Measurements from ENCODE around the gene KAT8. TPM values are rescaled to one million over a fixed set of nuclear protein-coding genes. Genes with fewer than 3 reads are reported as not detected.
A peak's percentile ranks its signal among the peaks of the same experiment; 100 is the strongest.

The KAT8 gene
- total RNA-seq, 2 experiments from 2014 or later = 54.8 to 56.1 TPM

GRCh38 chr16:31106509-31107464, 10.7 kb upstream of the KAT8 start:
- peaks cover 10% of the 10 kb centered on the region for H3K36me3 Mint-ChIP-seq
- CTCF ChIA-PET = interaction anchor here (0.7 to 2.0 kb wide), 2 partner anchors 11 to 36 kb away, joined by 3 to 11 read pairs; no protein-coding TSS in a partner anchor

GRCh38 chr16:31107465-31107867, 10.0 kb upstream of the KAT8 start:
- CTCF ChIA-PET = interaction anchor here (1.1 to 2.0 kb wide), 3 partner anchors 9 to 35 kb away, joined by 3 to 11 read pairs (median 4); partner anchors contain the start of gene KAT8
- Mint-ChIP-seq H3K27ac (peak overlapping the region; percentile 86), H3K4me3 (peak overlapping the region; percentile 80), H3K36me3 (peaks cover 15% of the 10 kb centered on the region), H3K27me3 (no peaks in the 10 kb centered on the region), H3K4me1 (peaks cover 22% of the 10 kb centered on the region), H3K9me3 (ENCODE audit: low read depth) (no peaks in the 10 kb centered on the region)
- peak; percentile 51 for DNase-seq
- peak; percentile 22 for ATAC-seq

More at GRCh38 chr16:31106509-31107464, 10.7 kb upstream of the KAT8 start:
- Mint-ChIP-seq H3K27ac (peak overlapping the region; percentile 86), H3K27me3 (no peaks in the 10 kb centered on the region), H3K4me1 (peaks cover 22% of the 10 kb centered on the region), H3K4me3 (peak overlapping the region; percentile 80), H3K9me3 (ENCODE audit: low read depth) (no peaks in the 10 kb centered on the region)
- ATAC-seq (no peak), DNase-seq (no peak)

- H3K4me3 Mint-ChIP-seq = peak within 1 kb of the TSS; percentile 80
- no peaks in the 10 kb centered on the region for H3K9me3 Mint-ChIP-seq (ENCODE audit: low read depth)
- DNase-seq (peak; percentile 87), ATAC-seq (peak; percentile 94)
- H3K27me3 Mint-ChIP-seq = no peaks in the 10 kb centered on the region
- H3K36me3 Mint-ChIP-seq = peaks cover 17% of the 10 kb centered on the region
- H3K27ac Mint-ChIP-seq = peak within 1 kb of the TSS; percentile 86
- peaks cover 22% of the 10 kb centered on the region for H3K4me1 Mint-ChIP-seq
- CTCF ChIA-PET = interaction anchor here (1.0 to 2.0 kb wide), 4 partner anchors 9 to 154 kb away, joined by 3 to 11 read pairs (median 4); partner anchors contain the start of gene KAT8
These were observed 9.2 kb upstream of the KAT8 start, which contains the start of gene BCKDK for GRCh38 chr16:31108035-31108793. Gene BCKDK (plus strand): TSS chr16:31108386. CDS start chr16:31109224, 838 bp downstream.

GRCh38 chr16:31108794-31109558, 8.5 kb upstream of the KAT8 start:
- CTCF ChIA-PET = interaction anchor here (1.0 kb wide), 1 partner anchor 155 kb away, joined by 3 read pairs; no protein-coding TSS in a partner anchor
- H3K4me1 Mint-ChIP-seq = peaks cover 26% of the 10 kb centered on the region
- peaks cover 17% of the 10 kb centered on the region for H3K36me3 Mint-ChIP-seq
- no peaks in the 10 kb centered on the region for H3K27me3 Mint-ChIP-seq
- ATAC-seq = no peak
- H3K9me3 Mint-ChIP-seq (ENCODE audit: low read depth) = no peaks in the 10 kb centered on the region
- DNase-seq = no peak
- H3K27ac Mint-ChIP-seq = peak overlapping the region; percentile 64
- H3K4me3 Mint-ChIP-seq = peak overlapping the region; percentile 71

- Mint-ChIP-seq H3K9me3 (ENCODE audit: low read depth) (no peaks in the 10 kb centered on the region), H3K4me1 (peaks cover 29% of the 10 kb centered on the region), H3K27ac (peak overlapping the region; percentile 38), H3K27me3 (no peaks in the 10 kb centered on the region), H3K36me3 (peaks cover 17% of the 10 kb centered on the region), H3K4me3 (peak overlapping the region; percentile 66)
- CTCF ChIA-PET = no interaction called here
- ATAC-seq = no peak
- no peak for DNase-seq
These were observed 7.8 kb upstream of the KAT8 start for GRCh38 chr16:31109622-31110021.

- no peaks in the 10 kb centered on the region for H3K27me3 Mint-ChIP-seq
- H3K36me3 Mint-ChIP-seq = peaks cover 17% of the 10 kb centered on the region
- no peak for ATAC-seq
- no peak for DNase-seq
- no peak overlapping the region for H3K27ac Mint-ChIP-seq
- peaks cover 29% of the 10 kb centered on the region for H3K4me1 Mint-ChIP-seq
- no peaks in the 10 kb centered on the region for H3K9me3 Mint-ChIP-seq (ENCODE audit: low read depth)
- CTCF ChIA-PET = no interaction called here
- H3K4me3 Mint-ChIP-seq = no peak overlapping the region
These were observed 7.1 kb upstream of the KAT8 start for GRCh38 chr16:31110106-31111034.

- no peaks in the 10 kb centered on the region for H3K9me3 Mint-ChIP-seq (ENCODE audit: low read depth)
- CTCF ChIA-PET = interaction anchor here (1.2 to 1.4 kb wide), 2 partner anchors 11 to 31 kb away, joined by 3 to 4 read pairs; no protein-coding TSS in a partner anchor
- H3K36me3 Mint-ChIP-seq = peaks cover 17% of the 10 kb centered on the region
- peak overlapping the region; percentile 13 for H3K27ac Mint-ChIP-seq
- no peak for DNase-seq
- ATAC-seq = no peak
- H3K27me3 Mint-ChIP-seq = no peaks in the 10 kb centered on the region
- H3K4me3 Mint-ChIP-seq = no peak overlapping the region
- H3K4me1 Mint-ChIP-seq = peaks cover 29% of the 10 kb centered on the region
These were observed 5.5 kb upstream of the KAT8 start for GRCh38 chr16:31111881-31112466.

- Mint-ChIP-seq H3K4me1 (peaks cover 27% of the 10 kb centered on the region), H3K4me3 (no peak overlapping the region), H3K27ac (peak overlapping the region; percentile 27), H3K9me3 (ENCODE audit: low read depth) (no peaks in the 10 kb centered on the region), H3K36me3 (peaks cover 17% of the 10 kb centered on the region), H3K27me3 (no peaks in the 10 kb centered on the region)
- ATAC-seq (no peak), DNase-seq (no peak)
- CTCF ChIA-PET = interaction anchor here (1.4 kb wide), 1 partner anchor 12 kb away, joined by 4 read pairs; no protein-coding TSS in a partner anchor
These were observed 4.8 kb upstream of the KAT8 start for GRCh38 chr16:31112711-31113110.

- peaks cover 29% of the 10 kb centered on the region for H3K4me1 Mint-ChIP-seq
- H3K27me3 Mint-ChIP-seq = no peaks in the 10 kb centered on the region
- no peak overlapping the region for H3K4me3 Mint-ChIP-seq
- peaks cover 17% of the 10 kb centered on the region for H3K36me3 Mint-ChIP-seq
- peak overlapping the region; percentile 52 for H3K27ac Mint-ChIP-seq
- ATAC-seq = no peak
- DNase-seq = no peak
- CTCF ChIA-PET = interaction anchor here (1.4 kb wide), 1 partner anchor 12 kb away, joined by 4 read pairs; no protein-coding TSS in a partner anchor
- no peaks in the 10 kb centered on the region for H3K9me3 Mint-ChIP-seq (ENCODE audit: low read depth)
These were observed 4.0 kb upstream of the KAT8 start for GRCh38 chr16:31113121-31114120.

- Mint-ChIP-seq H3K27ac (no peak overlapping the region), H3K4me3 (no peak overlapping the region), H3K36me3 (peaks cover 18% of the 10 kb centered on the region), H3K9me3 (ENCODE audit: low read depth) (no peaks in the 10 kb centered on the region), H3K27me3 (no peaks in the 10 kb centered on the region), H3K4me1 (peaks cover 29% of the 10 kb centered on the region)
- ATAC-seq (no peak), DNase-seq (no peak)
- CTCF ChIA-PET = interaction anchor here (4.8 kb wide), 1 partner anchor 28 kb away, joined by 35 read pairs; no protein-coding TSS in a partner anchor
These were observed 3.0 kb upstream of the KAT8 start for GRCh38 chr16:31114468-31114867.
